ENCODE data around the gene SYDE2. TPM values are rescaled to one million over a fixed set of nuclear protein-coding genes. Genes with fewer than 3 reads are reported as not detected.
"Not testable (repeated sequence)": the region's sequence is repeated elsewhere in the genome, so short reads cannot be mapped to it uniquely, and the experiment has no call there.

The SYDE2 gene
- polyA plus RNA-seq, 3 donors = 8.5 to 11.6 (median 11.5) TPM

DNA sequence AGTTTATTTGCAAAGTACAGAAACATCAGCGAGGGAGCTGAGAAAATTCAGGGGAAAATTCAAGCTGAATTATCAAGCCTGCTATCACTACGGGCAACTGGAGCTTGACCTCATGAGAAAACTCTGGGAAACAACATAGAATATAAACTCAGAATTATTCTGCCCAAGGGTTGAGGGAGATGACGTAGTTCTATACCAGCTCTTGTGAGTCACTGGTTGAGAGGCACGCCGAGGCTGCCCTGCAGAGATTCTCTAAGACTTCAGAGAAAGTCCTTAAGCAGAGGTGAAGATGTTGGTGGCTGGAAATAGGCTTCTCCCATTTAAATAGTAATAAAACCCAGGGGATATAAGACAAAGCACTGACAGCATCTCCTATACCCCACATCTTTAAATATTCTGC lies 12.3 kb downstream of the SYDE2 start:
- no peak for DNase-seq (ENCODE audit: extremely low read depth in 1 of 11, low read depth in 9 of 11, low spot score in 4 of 11)

DNA sequence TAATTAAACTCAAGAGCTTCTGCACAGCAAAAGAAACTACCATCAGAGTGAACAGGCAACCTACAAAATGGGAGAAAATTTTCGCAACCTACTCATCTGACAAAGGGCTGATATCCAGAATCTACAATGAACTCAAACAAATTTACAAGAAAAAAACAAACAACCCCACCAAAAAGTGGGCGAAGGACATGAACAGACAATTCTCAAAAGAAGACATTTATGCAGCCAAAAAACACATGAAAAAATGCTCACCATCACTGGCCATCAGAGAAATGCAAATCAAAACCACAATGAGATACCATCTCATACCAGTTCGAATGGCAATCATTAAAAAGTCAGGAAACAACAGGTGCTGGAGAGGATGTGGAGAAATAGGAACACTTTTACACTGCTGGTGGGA lies 13.8 kb downstream of the SYDE2 start:
- not testable (repeated sequence) for DNase-seq (ENCODE audit: extremely low read depth in 1 of 11, low read depth in 9 of 11, low spot score in 4 of 11)

DNA sequence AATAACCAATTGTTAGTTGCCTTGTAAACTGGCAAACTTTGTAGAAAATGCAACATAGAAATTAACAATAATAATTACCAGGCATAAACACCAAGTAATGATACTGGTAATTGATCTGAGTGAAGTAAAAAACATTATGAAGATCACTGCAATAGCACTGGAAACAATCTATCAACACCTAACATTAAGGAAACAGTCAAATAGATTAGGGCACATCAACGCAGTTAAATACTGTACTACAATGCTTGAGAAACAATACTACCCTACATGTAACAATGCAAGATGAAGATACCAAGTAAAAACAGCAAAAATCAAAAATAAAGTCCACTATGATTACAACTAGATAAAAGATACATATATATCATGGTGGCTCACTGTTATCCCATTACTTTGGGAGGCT lies 16.6 kb downstream of the SYDE2 start:
- no peak for DNase-seq (ENCODE audit: extremely low read depth in 1 of 11, low read depth in 9 of 11, low spot score in 4 of 11)

DNA sequence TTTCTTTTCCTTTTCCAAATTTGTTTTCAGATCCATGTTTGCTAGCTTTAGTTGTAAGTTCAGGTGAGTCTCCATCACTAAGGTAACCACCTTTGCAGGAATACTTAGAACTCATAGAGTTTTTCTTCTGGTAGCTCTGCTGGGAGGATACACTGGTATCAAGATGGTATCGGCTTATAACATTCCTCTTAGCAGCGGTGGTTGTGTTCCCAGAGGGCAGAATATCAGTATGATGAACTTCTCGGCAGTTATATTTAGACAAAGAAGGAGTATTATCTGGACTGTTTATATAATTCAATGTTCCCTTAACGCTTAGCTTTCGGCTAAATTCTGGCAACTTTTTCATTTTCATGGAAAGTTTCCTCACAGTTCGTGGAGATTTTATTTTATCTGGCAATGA lies 18.1 kb downstream of the SYDE2 start:
- no peak for DNase-seq (ENCODE audit: extremely low read depth in 1 of 11, low read depth in 9 of 11, low spot score in 4 of 11)

DNA sequence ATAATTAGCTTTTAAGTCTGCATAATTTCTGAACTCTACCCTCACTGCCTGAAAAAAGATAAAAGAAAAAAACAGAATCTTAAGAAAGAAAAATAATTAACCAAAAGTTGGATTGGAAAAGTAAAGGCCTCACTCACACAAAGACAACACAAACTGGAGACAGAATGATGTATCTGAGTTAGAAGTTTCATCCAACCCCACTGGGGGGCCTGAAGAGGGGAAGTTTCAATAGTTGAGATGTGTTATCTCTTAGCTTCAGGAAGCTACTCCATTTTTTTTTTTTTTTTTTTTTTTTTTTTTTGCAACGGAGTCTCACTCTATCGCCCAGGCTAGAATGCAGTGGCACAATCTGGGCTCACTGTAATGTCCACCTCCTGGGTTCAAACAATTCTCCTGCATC lies 19.9 kb downstream of the SYDE2 start:
- no peak for DNase-seq (ENCODE audit: extremely low read depth in 1 of 11, low read depth in 9 of 11, low spot score in 4 of 11)

- no peak for DNase-seq (ENCODE audit: extremely low read depth in 1 of 11, low read depth in 9 of 11, low spot score in 4 of 11)
Measured at GRCh38 chr1:85179522-85179921, 21.3 kb downstream of the SYDE2 start.

- no peak for DNase-seq (ENCODE audit: extremely low read depth in 1 of 11, low read depth in 9 of 11, low spot score in 4 of 11)
Measured at GRCh38 chr1:85178396-85178795, 22.4 kb downstream of the SYDE2 start.

DNA sequence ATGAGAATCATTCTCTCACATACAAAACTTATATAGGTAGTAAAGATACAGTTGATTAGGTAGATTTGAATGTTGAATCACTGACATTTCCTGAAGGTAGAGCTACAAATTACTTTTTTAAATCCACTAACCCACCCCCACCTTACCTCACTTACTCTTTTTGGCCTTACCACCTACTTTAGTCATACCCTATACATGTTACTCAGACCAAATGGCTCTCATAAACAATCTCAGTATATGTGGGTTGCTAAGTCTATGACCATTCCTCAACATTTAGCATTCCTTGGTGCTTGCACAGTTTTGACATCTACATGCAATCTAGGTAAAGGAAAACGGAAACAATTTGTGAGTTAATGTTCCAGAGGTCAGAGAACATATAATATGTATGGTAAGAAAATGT lies 26.3 kb downstream of the SYDE2 start:
- DNase-seq (ENCODE audit: extremely low read depth in 1 of 11, low read depth in 9 of 11, low spot score in 4 of 11) = no peak

DNA sequence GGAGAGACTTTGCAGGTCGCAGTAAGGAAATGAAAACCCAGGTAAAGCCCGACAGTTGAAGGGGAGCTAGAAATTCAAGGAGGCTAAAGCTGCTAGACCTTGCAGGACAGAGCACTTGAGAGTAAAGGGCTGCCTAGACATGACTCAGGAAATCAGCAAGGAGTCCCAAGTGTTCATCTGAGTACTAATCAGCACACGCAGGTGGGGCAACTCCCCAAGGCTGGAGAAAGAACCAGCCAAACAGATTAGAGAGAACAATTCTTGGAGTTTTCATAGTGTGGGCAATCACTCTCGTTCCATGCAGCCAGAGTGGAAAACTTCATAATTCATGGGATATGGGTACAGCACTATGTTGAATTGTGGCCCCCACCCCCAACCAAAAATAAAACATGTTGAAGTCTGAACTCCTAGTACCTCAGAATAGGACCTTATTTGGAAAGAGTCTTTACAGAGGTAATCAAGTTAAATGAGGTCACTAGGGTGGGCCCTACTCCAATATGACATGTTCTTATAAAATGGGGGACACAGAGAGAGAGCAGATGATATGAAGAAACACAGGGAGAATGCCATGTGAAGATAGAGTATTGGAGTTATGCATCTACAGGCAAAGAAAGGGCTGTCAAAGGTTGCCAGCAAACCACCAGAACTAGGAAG lies 28.0 kb downstream of the SYDE2 start:
- no peak for DNase-seq (ENCODE audit: extremely low read depth in 1 of 11, low read depth in 9 of 11, low spot score in 4 of 11)

GRCh38 chr1:85171721-85172120 lies 29.1 kb downstream of the SYDE2 start:
- no peak for DNase-seq (ENCODE audit: extremely low read depth in 1 of 11, low read depth in 9 of 11, low spot score in 4 of 11)

GRCh38 chr1:85168884-85169283 lies 31.9 kb downstream of the SYDE2 start:
- no peak for DNase-seq (ENCODE audit: extremely low read depth in 1 of 11, low read depth in 9 of 11, low spot score in 4 of 11)

GRCh38 chr1:85166351-85166750 lies 34.5 kb downstream of the SYDE2 start:
- no peak for DNase-seq (ENCODE audit: extremely low read depth in 1 of 11, low read depth in 9 of 11, low spot score in 4 of 11)

DNA sequence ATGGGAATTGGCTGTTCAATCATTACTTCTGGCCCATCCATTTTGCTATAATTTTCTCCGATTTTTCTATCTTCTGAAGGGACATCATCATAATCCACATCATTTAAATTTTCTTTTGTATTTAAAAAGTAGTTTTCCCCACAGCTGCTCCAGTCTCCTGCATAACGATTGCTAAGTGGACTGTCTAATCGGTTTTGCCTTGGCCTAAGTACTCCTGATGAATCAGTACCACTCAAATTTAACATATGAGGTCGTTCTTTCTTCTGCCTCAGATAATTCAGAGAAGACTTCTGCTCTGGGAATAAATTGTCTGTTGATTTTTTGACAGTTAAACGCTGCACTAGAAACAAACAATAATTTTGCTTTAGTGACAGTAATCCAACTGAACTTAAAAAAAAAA lies 41.9 kb downstream of the SYDE2 start:
- DNase-seq (ENCODE audit: extremely low read depth in 1 of 11, low read depth in 9 of 11, low spot score in 4 of 11) = no peak

GRCh38 chr1:85157436-85157835 lies 43.4 kb downstream of the SYDE2 start:
- DNase-seq (ENCODE audit: extremely low read depth in 1 of 11, low read depth in 9 of 11, low spot score in 4 of 11) = no peak

- no peak for DNase-seq (ENCODE audit: extremely low read depth in 1 of 11, low read depth in 9 of 11, low spot score in 4 of 11)
Measured at GRCh38 chr1:85153149-85153891, 47.5 kb downstream of the SYDE2 start.

GRCh38 chr1:85151446-85151845 lies 49.4 kb downstream of the SYDE2 start:
- no peak for DNase-seq (ENCODE audit: extremely low read depth in 1 of 11, low read depth in 9 of 11, low spot score in 4 of 11)

- no peak for DNase-seq (ENCODE audit: extremely low read depth in 1 of 11, low read depth in 9 of 11, low spot score in 4 of 11)
Measured at GRCh38 chr1:85149805-85150204, 51.0 kb downstream of the SYDE2 start.

GRCh38 chr1:85148524-85149250 lies 52.1 kb downstream of the SYDE2 start:
- no peak for DNase-seq (ENCODE audit: extremely low read depth in 1 of 11, low read depth in 9 of 11, low spot score in 4 of 11)

DNA sequence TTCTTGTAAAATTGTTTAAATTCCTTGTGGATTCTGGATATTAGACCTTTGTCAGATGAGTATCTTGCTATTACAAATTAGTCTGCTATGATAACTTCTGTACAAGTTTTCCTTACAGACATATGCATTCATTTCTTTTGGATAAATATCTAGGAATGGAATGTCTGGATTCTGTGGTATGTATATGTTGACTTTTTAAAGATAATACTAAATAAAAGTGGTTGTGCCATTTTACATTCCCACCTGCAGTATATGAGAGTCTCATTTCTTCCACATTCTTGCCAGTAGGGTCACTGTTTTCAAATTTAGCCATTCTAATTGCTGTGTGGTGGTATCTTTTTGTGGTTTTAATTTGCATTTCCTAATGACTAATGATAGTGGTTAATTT lies 53.9 kb downstream of the SYDE2 start:
- DNase-seq (ENCODE audit: extremely low read depth in 1 of 11, low read depth in 9 of 11, low spot score in 4 of 11) = no peak

GRCh38 chr1:85146298-85146971 lies 54.4 kb downstream of the SYDE2 start:
- DNase-seq (ENCODE audit: extremely low read depth in 1 of 11, low read depth in 9 of 11, low spot score in 4 of 11) = not testable (repeated sequence)

Measured in renal cortex interstitium (tissue), 11 donors.